IPS-NIHi7 (cell line): ENCODE results near the gene OR2A2.

Experiments
- DNase-seq: peaks from one replicate; pipeline ENCODE4 v3.0.0; 2012; ENCODE audit warnings: mixed read lengths; ENCODE audit errors: extremely low spot score

OR2A2 gene

DNA sequence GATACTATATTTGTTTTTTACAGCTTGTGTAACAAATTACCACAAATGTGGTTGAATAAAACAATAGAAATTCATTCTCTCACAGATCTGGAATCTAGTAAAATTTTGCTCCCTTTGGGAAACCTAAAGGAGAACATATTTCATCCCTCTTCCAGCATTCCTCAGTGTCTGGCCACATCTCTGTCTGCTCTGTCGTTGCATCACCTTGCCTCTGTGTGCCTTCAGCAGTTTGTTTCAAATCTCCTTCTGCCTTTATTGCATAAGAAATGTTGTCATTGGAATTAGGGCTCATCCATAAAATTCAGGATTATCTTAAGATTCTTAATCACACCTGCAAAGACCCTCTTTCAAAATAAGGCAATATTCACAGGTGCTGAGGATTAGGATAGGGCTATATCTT is 28.1 kb downstream of the OR2A2 start:
- no peak for DNase-seq

DNA sequence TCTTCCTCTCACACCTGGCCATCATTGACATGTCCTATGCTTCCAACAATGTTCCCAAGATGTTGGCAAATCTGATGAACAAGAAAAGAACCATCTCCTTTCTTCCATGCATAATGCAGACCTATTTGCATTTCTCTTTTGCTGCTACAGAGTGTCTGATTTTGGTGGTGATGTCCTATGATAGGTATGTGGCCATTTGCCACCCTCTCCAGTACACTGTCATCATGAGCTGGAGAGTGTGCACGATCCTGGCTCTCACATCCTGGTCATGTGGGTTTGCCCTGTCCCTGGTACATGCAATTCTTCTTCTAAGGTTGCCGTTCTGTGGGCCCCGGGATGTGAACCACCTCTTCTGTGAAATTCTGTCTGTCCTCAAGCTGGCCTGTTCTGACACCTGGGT is 32.8 kb downstream of the OR2A2 start:
- DNase-seq, result no peak

DNA sequence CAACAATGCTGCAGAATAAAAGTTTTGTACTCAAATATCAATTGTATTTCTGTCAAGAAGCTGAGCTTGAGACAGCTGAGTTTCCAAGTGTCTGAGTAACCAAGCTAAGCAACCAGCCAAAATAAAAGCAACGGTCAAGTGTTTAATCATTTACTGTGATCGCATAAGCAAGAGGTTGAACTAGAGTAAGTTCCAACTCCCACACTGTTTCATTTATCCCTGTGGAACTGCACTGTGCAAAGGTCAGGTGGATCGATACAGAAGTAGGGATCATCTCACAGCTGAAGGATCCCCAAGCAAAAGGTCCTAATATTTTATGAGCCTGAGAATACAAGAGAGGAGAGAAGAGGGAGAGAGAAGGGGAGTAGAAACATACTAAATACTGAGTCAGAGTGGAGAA is 35.0 kb downstream of the OR2A2 start:
- DNase-seq, result no peak

DNA sequence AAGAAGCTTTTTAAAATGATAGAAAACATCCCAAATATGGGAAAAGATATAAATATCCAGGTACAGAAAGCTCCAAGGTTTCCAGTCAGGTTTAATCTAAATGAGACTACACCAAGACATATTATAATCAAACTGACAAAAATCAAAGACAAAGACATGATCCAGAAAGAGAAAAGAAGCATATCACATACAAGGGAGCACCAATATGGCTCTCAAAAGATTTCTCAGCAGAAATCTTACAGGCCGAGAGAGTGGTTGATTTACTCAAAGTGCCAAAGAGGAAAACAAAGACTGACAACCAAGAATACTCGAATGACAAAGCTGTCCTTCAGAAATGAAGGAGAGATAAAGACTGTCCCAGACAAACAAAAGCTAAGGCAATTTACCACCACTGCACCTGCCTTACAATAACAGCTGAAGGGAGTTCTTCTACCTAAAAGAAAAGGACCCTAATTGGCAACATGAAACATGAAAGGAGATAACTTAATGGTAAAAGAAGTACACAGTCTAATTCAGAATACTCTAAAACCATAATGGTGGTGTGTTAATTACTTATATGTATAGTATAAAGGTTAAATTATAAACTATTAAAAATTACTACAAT is 38.9 kb downstream of the OR2A2 start:
- DNase-seq, result no peak

DNA sequence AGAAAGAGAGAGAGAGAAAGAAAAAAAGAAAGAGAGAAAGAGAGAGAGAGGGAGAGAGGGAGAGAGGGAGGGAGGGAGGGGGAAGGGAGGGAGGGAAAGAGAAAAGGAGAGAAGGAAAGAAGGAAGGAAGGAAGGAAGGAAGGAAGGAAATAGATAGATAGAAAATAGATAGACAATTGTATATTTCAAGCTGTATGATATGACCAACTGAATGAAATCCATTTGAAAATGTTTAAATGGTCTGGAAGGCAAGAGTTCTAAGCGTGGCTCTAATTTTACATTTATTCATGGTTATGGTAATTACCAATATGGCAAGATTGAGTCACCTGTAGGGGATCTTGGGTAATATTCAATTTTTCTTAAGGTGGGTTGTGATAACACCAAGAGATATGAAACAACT is 49.5 kb downstream of the OR2A2 start:
- DNase-seq, result no peak
